Measurements from ENCODE around the gene MACROH2A2. TPM values are rescaled to one million over a fixed set of nuclear protein-coding genes. Genes with fewer than 3 reads are reported as not detected.

MACROH2A2 gene
- total and polyA plus RNA-seq, 2 of the 13 experiments (the other 11 are each of a cell fraction or from before 2014, with no cell fraction given), result 9.8 to 43.1 TPM

DNA sequence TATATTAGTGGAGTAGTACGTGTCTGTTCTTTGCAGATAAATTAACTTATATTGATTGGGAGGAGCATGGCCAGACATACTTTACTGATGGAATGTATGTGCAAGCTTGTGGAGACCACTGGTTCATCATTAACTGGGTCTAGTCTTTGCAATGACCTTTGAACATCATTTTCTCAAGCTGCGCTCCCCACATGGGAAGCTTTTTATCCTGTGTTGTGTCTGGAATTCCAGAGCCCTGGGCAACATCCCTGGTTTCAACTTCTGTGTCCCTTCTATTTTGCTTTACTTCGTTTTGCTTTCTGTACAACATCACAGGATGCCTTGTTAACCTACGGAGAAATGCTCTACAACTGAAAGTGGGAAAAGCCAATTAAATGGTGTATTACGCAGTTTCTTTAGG is 38.3 kb downstream of the MACROH2A2 start (continued):
- TF ChIP-seq, protein P1, sequence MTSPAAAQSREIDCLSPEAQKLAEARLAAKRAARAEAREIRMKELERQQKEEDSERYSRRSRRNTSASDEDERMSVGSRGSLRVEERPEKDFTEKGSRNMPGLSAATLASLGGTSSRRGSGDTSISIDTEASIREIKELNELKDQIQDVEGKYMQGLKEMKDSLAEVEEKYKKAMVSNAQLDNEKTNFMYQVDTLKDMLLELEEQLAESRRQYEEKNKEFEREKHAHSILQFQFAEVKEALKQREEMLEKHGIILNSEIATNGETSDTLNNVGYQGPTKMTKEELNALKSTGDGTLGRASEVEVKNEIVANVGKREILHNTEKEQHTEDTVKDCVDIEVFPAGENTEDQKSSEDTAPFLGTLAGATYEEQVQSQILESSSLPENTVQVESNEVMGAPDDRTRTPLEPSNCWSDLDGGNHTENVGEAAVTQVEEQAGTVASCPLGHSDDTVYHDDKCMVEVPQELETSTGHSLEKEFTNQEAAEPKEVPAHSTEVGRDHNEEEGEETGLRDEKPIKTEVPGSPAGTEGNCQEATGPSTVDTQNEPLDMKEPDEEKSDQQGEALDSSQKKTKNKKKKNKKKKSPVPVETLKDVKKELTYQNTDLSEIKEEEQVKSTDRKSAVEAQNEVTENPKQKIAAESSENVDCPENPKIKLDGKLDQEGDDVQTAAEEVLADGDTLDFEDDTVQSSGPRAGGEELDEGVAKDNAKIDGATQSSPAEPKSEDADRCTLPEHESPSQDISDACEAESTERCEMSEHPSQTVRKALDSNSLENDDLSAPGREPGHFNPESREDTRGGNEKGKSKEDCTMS (CRISPR knock-in tag; conservative IDR thresholded peaks at IDR 0.05), result no peak
- TF ChIP-seq ZNF350 (CRISPR knock-in tag; IDR thresholded peaks at IDR 0.05; ENCODE audit: borderline replicate concordance, low read depth), result no peak
- TF ChIP-seq ZNF292 (CRISPR knock-in tag; IDR thresholded peaks at IDR 0.05; ENCODE audit: borderline replicate concordance, low read depth), result no peak; the same call in 1 of the 2 replicates
- TF ChIP-seq LCORL (IDR thresholded peaks at IDR 0.05), result no peak
- peak; percentile 63 for TF ChIP-seq LCORL (CRISPR knock-in tag; IDR thresholded peaks at IDR 0.05)
- TF ChIP-seq, protein P2, sequence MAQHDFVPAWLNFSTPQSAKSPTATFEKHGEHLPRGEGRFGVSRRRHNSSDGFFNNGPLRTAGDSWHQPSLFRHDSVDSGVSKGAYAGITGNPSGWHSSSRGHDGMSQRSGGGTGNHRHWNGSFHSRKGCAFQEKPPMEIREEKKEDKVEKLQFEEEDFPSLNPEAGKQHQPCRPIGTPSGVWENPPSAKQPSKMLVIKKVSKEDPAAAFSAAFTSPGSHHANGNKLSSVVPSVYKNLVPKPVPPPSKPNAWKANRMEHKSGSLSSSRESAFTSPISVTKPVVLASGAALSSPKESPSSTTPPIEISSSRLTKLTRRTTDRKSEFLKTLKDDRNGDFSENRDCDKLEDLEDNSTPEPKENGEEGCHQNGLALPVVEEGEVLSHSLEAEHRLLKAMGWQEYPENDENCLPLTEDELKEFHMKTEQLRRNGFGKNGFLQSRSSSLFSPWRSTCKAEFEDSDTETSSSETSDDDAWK (CRISPR knock-in tag; IDR thresholded peaks at IDR 0.05), result no peak
- TF ChIP-seq, protein P3, sequence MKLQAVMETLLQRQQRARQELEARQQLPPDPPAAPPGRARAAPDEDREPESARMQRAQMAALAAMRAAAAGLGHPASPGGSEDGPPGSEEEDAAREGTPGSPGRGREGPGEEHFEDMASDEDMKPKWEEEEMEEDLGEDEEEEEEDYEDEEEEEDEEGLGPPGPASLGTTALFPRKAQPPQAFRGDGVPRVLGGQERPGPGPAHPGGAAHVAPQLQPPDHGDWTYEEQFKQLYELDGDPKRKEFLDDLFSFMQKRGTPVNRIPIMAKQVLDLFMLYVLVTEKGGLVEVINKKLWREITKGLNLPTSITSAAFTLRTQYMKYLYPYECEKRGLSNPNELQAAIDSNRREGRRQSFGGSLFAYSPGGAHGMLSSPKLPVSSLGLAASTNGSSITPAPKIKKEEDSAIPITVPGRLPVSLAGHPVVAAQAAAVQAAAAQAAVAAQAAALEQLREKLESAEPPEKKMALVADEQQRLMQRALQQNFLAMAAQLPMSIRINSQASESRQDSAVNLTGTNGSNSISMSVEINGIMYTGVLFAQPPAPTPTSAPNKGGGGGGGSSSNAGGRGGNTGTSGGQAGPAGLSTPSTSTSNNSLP (IDR thresholded peaks at IDR 0.05; ENCODE audit: low read depth, low read length), result peak; percentile 91
- no peak for TF ChIP-seq ZNF777 (CRISPR knock-in tag; IDR thresholded peaks at IDR 0.05)
- TF ChIP-seq NBN (conservative IDR thresholded peaks at IDR 0.05), result no peak
- TF ChIP-seq ESRRA (CRISPR knock-in tag; IDR thresholded peaks at IDR 0.05; ENCODE audit: low read depth), result no peak
- TF ChIP-seq ZNF260 (CRISPR knock-in tag; IDR thresholded peaks at IDR 0.05; ENCODE audit: borderline replicate concordance, low read depth), result no peak
- no peak for TF ChIP-seq KLF11 (CRISPR knock-in tag; IDR thresholded peaks at IDR 0.05)
- TF ChIP-seq ZNF251 (CRISPR knock-in tag; IDR thresholded peaks at IDR 0.05), result no peak
- TF ChIP-seq, protein P4, sequence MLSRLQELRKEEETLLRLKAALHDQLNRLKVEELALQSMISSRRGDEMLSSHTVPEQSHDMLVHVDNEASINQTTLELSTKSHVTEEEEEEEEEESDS (CRISPR knock-in tag; IDR thresholded peaks at IDR 0.05; ENCODE audit: borderline replicate concordance), result no peak
- TF ChIP-seq, protein P5, sequence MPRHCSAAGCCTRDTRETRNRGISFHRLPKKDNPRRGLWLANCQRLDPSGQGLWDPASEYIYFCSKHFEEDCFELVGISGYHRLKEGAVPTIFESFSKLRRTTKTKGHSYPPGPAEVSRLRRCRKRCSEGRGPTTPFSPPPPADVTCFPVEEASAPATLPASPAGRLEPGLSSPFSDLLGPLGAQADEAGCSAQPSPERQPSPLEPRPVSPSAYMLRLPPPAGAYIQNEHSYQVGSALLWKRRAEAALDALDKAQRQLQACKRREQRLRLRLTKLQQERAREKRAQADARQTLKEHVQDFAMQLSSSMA (CRISPR knock-in tag; IDR thresholded peaks at IDR 0.05), result no peak
- TF ChIP-seq ZNF136 (CRISPR knock-in tag; IDR thresholded peaks at IDR 0.05; ENCODE audit: low read depth), result no peak
- TF ChIP-seq KAT8 (CRISPR knock-in tag; IDR thresholded peaks at IDR 0.05), result peak; percentile 65; the same call in 1 of the 2 replicates
- TF ChIP-seq HNF4G (IDR thresholded peaks at IDR 0.05; ENCODE audit: borderline replicate concordance, low read depth, low read length), result peak; percentile 90
- peak; percentile 92 for TF ChIP-seq HNF4G (CRISPR knock-in tag; IDR thresholded peaks at IDR 0.05; ENCODE audit: borderline replicate concordance, low read depth)
- TF ChIP-seq, protein P6, sequence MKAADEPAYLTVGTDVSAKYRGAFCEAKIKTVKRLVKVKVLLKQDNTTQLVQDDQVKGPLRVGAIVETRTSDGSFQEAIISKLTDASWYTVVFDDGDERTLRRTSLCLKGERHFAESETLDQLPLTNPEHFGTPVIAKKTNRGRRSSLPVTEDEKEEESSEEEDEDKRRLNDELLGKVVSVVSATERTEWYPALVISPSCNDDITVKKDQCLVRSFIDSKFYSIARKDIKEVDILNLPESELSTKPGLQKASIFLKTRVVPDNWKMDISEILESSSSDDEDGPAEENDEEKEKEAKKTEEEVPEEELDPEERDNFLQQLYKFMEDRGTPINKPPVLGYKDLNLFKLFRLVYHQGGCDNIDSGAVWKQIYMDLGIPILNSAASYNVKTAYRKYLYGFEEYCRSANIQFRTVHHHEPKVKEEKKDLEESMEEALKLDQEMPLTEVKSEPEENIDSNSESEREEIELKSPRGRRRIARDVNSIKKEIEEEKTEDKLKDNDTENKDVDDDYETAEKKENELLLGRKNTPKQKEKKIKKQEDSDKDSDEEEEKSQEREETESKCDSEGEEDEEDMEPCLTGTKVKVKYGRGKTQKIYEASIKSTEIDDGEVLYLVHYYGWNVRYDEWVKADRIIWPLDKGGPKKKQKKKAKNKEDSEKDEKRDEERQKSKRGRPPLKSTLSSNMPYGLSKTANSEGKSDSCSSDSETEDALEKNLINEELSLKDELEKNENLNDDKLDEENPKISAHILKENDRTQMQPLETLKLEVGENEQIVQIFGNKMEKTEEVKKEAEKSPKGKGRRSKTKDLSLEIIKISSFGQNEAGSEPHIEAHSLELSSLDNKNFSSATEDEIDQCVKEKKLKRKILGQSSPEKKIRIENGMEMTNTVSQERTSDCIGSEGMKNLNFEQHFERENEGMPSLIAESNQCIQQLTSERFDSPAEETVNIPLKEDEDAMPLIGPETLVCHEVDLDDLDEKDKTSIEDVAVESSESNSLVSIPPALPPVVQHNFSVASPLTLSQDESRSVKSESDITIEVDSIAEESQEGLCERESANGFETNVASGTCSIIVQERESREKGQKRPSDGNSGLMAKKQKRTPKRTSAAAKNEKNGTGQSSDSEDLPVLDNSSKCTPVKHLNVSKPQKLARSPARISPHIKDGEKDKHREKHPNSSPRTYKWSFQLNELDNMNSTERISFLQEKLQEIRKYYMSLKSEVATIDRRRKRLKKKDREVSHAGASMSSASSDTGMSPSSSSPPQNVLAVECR (CRISPR knock-in tag; IDR thresholded peaks at IDR 0.05; ENCODE audit: borderline replicate concordance), result peak; percentile 70; the same call in 1 of the 2 replicates
- peak; percentile 68; the same call in 1 of the 2 replicates for TF ChIP-seq ZBTB7B (CRISPR knock-in tag; IDR thresholded peaks at IDR 0.05)
